GM19238 (cell line): ENCODE data around the gene ISCU.
"Not testable (repeated sequence)": the region's sequence is repeated elsewhere in the genome, so short reads cannot be mapped to it uniquely, and the experiment has no call there.

ENCODE experiments used
- DNase-seq: peaks from one replicate; pipeline ENCODE4 v3.0.0; 2011; ENCODE audit warnings: low spot score; ENCODE audit not compliant: insufficient read length

ISCU gene

DNA sequence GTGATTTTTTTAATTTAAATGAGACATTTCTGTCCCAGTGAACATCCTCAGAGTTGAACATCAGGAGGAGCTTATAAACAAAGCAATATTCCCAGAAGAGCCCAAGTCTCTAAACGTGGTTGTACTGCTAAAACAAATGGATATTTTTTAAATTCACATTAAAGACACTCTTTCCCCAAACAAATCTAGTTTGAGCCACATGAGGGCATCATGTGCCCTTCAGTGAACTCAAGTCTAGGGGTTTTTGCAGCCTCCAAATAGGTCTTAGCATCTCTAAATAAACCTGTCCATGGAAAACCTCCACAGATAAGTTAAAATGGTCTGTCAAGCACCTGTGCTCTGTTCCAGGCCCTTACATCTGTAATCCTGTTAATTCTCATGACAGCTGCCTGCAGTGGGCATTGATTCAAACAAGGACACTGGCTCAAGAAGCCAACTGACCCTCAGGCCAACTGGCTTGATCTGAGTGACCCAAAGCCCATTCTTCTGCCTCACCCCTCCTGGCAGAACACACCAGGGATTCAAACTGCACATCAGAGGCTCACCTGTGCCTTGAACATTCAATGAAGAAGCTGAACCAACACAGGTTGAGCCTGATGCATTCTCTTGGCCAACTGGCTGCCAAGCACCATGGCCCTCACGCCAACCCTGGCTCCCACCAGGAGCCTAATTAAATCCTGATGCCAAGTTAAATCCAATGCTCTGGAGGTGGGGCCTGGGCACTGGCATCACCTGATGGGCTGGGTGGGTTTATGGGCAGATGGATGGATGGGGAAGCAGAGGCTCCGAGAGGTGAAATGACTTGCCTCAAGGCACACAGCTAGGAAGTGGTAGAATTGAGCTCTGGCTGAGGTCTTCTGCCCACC is 8.6 kb downstream of the ISCU start:
- DNase-seq: no peak

- no peak for DNase-seq
Observed at GRCh38 chr12:108571609-108572165, 9.3 kb downstream of the ISCU start.

DNA sequence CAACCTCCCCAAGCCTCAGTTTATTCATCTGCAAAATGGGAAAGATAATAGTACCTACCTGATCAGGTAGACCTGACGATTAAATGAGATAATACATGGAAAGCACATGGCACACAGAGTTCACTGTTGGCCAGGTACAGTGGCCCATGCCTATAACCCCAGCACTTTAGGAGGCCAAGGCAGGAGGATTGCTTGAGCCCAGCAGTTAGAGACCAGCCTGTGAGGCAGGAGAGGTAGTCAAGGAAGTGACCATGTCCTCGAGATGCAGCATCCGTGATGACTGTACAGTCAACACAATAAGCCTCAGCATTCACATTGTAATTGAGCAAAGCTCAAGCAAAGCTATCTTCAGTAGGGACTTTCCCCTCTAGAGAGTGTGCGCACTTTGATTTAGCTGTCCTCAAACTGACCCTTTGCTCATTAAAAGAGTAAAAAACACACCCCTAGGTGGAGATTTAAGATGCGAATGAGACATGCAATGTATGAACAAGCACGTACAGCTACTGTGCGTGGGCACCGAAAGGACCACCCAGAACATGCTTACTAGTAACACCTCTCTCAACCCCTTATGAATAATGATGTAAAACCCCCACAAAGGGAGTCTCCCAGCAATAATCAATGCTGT is 9.9 kb downstream of the ISCU start:
- DNase-seq: no peak

- no peak for DNase-seq
Observed at GRCh38 chr12:108573317-108573716, 10.9 kb downstream of the ISCU start.

DNA sequence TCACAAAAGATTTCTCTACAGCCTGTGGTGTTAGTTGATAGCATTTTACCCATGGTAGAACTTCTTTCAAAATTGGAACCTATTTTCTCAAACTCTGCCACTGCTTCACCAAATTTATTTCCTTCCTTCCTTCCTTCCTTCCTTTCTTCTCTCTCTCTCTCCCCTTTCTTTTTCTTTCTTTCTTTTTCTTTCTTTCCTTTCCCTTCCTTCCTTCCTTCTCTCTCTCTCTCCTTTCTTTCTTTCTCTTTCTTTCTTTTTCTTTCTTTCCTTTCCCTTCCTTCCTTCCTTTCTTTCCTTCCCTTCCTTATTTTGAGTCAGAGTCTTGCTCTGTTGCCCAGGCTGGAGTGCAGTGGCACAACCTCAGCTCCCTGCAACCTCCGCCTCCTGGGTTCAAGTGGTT is 11.9 kb downstream of the ISCU start:
- not testable (repeated sequence) for DNase-seq

GRCh38 chr12:108575199-108575912 is 13.0 kb downstream of the ISCU start:
- no peak for DNase-seq

- DNase-seq: no peak
Observed at GRCh38 chr12:108576660-108577234, 14.4 kb downstream of the ISCU start.

GRCh38 chr12:108577458-108577857 is 15.1 kb downstream of the ISCU start:
- DNase-seq: no peak

DNA sequence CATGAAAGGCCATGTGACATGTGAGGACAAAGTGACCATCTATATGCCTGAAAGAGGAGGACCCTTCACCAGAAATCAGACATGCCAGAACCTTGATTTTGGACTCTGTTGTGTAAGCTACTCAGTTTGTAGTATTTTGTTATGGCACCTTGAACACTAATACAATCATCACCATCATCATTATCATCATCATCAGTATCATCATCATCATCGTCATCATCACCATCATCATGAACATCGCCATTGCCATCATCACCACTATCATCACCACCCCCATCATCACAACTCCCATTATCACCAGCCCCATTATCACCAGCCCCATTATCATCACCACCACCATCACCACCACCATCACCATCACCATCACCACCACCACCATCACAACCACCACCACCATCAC is 15.9 kb downstream of the ISCU start:
- DNase-seq: no peak

DNA sequence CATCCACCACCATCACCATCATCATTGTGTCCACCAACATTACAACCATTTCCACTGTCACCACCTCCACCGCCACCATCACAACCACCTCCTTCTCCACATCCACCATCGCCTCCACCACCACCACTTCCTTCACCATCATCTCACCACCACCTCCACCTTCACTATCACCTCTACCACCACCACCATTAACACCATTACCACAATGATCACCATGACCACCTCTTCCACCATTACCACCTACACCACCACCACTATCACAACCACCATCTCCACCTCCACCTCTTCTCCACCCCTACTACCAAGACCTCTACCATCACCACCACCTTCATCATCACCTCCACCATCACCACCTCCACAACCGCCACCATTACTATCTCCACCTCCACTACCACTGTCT is 16.4 kb downstream of the ISCU start:
- DNase-seq: no peak

- DNase-seq: no peak
Observed at GRCh38 chr12:108580531-108580930, 18.1 kb downstream of the ISCU start.

DNA sequence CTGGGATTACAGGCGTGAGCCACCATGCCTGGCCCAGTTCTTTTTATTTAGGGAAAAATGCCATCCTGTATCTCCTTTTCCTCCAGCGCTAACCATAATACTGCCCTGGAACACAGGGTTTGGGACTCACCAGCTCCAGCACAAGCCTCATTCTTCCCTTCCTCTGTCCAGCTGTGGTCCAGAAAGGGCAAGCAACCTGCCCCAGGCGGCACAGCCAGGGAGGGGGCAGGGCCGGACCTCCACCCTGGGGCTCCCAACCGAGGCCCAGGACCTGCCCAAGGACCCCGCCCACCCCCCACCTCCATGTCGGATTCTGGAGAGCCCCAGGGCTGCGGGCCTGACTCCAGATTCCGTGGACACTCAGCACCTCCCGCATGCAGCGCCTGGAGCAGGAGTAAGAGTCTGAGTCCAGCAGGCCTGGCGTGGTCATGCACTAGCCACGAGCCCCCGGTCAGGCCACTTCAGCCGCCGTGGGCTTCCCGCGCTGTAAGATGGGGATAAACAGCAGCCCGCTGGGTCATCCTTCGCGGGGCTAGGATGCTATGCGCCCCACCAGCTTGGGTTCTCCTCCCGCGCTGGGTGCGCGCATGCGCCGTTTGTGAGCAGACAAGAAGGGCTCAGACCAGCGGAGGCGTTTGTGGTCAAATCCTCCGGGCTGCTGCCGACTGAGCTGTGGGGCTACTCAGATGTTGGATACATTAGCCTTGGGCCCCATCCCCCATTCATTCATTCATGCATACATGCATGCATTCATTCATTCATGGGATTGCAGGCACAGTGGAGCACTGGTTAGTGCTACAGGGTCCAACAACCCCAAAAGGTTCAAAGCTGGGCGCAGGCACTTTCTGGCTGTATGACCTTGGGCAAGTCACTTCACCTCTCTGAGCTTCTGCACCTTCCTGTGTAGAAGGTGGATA is 19.2 kb downstream of the ISCU start:
- DNase-seq: no peak

DNA sequence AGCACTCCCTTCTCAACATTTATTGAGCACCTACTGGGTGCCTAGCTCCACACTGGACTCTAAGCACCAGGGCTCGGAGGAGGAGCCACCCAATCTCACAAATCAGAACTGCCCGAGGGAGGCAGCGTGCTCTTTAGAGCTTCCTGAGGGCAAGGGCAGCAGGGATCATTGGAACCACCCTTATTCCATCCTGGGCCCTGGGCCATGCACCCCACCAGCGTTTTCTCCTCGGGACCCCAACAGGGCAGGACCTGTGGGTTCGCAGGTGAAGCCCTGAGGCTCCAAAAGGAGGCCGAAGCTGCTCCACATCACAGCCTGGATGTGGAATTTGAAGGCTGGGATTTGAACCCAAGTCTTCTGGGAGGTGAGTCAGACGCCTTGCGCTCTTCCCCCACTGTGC is 20.1 kb downstream of the ISCU start:
- no peak for DNase-seq

DNA sequence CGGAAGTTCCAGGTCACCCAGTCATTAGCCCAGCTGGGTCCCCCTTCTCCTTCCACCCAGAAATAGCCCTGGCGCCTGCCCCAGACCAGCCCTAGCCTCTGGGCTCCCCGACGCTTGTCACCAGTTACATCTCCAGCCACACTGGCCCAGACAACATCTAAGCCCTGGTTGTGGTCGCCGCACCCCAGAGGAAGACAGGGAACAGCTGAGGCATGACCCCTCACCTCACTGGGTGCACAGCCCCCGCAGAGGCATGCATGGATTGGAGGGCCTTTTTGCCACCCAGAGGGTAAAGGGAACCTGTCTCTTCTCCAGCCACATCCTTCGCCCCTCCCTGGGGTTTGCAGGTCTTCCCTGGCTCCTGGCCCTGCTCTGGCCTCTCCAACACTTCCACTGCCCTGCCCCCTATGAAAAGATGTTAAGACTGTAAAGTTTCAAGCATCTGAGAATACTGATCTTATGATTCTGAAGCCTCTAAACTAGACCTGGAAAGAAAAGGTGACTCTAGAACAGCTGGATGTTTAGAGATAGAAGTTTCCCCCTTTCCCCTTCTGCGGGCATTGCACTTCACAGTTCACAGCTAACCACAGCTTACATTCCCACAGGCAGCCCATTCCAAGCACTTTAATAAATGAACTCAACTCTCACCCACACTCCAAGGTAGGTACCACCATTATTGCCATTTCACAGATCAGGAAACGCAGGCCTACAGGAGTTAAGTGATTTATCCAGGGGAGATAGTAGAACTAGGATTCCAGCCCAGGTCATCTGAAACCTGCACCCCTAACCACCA is 20.8 kb downstream of the ISCU start:
- DNase-seq: no peak

DNA sequence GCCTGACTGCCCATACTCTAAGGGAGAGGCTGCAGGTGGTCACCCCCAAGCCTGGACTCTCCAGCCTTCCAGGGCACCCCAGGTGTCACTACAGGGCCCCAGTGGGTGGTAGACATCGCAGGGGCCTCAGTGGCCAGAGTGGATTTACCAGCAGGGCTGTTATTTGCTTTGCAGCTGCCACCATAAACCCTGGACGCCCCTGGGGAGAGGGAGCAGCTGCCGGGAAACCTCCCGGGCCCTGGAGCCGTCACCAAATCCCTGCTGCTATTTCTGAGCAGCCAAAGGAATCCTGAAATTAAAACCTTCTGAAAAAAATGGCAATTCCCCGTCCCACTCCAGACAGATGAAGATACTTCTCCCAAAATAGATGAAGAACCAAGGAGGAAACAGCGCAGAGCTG is 21.6 kb downstream of the ISCU start:
- no peak for DNase-seq

GRCh38 chr12:108584456-108585065 is 22.2 kb downstream of the ISCU start:
- no peak for DNase-seq

GRCh38 chr12:108585864-108586263 is 23.5 kb downstream of the ISCU start:
- DNase-seq: no peak

DNA sequence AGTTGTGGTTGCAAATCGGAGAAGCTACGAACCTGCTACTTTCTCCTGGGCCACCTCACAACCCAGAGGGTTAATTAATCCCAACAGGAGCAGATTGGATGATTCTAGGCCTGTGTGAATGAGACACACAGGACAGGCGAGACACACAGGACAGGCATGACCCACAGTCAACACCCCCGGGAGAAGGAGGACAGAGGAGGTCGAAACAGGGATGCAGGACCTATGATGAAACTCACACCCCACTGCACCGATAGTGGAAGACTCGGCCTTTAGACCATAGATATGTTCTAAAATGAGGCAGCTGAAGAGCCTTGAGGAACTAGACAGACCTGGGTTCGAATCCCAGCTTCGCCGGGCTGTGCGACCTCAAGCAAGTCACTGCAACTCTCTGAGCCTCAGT is 23.9 kb downstream of the ISCU start:
- DNase-seq: no peak

DNA sequence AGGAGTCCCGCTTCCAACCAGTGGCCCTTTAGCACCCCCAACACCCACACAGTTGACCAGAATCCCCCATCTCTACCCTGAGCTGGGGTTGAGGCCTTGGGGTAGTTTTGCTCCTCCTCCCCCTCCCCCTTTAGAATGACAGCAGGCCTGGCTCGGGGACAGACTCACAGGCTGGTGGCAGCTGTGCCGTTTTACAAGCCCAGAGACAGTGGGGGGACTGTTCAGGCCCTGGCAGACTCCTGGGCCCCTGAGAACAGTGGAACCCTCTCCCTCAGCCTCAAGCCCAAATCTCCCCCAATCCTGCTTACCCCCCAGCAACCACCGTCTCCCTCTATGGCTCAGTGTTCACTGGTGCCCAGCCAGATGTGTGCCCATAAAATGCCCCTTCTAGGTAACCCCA is 25.4 kb downstream of the ISCU start:
- DNase-seq: no peak
